ENCODE data around the gene TARS2.

Gene TARS2

DNA sequence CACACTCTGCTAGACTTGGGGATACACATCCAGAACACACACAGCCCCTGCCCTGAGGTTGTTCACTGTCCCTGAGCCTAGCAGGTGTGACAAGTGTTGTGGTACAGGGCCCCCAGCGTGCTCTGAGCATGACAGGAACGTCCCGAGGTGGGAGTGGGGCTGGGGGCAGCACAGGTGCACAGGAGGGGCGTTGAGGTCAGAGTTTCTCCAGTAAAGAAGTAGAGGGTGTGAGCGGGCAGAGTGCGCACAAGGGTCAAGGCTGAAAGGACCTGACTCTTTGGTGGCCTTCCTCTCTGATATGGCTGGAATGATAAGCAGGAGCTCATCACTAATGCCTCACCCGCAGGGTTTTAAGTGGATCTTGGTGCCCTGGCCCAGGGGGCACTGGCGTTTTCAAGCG lies 27.0 kb downstream of the TARS2 start:
- Histone ChIP-seq H3K4me3 (ENCODE audit: low read length) (no peak overlapping the region), H4K20me1 (ENCODE audit: insufficient read depth, low read length) (no peaks in the 10 kb centered on the region), H3K9me3 (replicated peaks; ENCODE audit: insufficient read depth, low read length) (no peaks in the 10 kb centered on the region), H2AFZ (ENCODE audit: low read length) (no peak overlapping the region), H3K27ac (ENCODE audit: low read length) (no peak overlapping the region), H3K9me2 (replicated peaks; ENCODE audit: insufficient read depth, low read length) (no peaks in the 10 kb centered on the region), H3K4me1 (ENCODE audit: low read length) (0 out of 2 replicates have a peak, but pooled peaks cover 6% of the 10 kb centered on the region), H3K9ac (ENCODE audit: low read length) (no peak overlapping the region), H3K4me2 (ENCODE audit: low read depth, low read length) (peak overlapping the region; percentile 96; the same call in 1 of the 2 replicates), H3F3A (ENCODE audit: insufficient read depth, low read length) (no peaks in the 10 kb centered on the region), H3K27me3 (replicated peaks; ENCODE audit: insufficient read depth, low read length) (no peaks in the 10 kb centered on the region), H3K36me3 (replicated peaks; ENCODE audit: insufficient read depth, low read length) (no peaks in the 10 kb centered on the region), H3K79me2 (ENCODE audit: low read length) (no peaks in the 10 kb centered on the region)
- TF ChIP-seq, protein P1, sequence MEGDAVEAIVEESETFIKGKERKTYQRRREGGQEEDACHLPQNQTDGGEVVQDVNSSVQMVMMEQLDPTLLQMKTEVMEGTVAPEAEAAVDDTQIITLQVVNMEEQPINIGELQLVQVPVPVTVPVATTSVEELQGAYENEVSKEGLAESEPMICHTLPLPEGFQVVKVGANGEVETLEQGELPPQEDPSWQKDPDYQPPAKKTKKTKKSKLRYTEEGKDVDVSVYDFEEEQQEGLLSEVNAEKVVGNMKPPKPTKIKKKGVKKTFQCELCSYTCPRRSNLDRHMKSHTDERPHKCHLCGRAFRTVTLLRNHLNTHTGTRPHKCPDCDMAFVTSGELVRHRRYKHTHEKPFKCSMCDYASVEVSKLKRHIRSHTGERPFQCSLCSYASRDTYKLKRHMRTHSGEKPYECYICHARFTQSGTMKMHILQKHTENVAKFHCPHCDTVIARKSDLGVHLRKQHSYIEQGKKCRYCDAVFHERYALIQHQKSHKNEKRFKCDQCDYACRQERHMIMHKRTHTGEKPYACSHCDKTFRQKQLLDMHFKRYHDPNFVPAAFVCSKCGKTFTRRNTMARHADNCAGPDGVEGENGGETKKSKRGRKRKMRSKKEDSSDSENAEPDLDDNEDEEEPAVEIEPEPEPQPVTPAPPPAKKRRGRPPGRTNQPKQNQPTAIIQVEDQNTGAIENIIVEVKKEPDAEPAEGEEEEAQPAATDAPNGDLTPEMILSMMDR (IDR thresholded peaks at IDR 0.05; ENCODE audit: low read length): no peak
- no peak for TF ChIP-seq EZH2phosphoT487 (IDR thresholded peaks at IDR 0.05; ENCODE audit: low read length)
- no peak for TF ChIP-seq EZH2 (optimal IDR thresholded peaks at IDR 0.05; ENCODE audit: low read depth, low read length)
- DNase-seq: no peak

DNA sequence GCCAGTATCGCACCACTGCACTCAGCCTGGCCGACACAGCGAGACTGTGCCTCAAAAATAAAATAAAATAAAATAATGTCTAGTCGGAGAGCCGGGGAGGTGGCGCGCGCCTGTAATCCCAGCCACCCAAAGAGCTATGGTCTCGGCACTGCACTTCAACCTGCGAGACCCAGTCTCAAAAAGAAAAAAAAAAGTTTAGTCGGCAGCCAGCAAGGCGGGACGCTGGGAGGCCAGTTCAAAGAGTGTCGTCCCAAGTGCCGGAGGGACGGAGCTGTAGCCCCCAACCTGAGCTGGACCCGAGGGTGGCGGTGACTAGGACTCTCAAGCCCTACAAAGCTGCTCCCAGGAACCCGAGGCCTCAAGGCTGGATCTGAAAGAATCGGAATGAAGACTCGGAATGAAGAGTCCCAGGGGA lies 27.7 kb downstream of the TARS2 start:
- peak overlapping the region; percentile 96 for H3K4me2 ChIP-seq (ENCODE audit: low read depth, low read length)
- no peak for DNase-seq
- no peaks in the 10 kb centered on the region for H3F3A ChIP-seq (ENCODE audit: insufficient read depth, low read length)
- TF ChIP-seq, protein P1 (IDR thresholded peaks at IDR 0.05; ENCODE audit: low read length): no peak
- no peak for TF ChIP-seq EZH2phosphoT487 (IDR thresholded peaks at IDR 0.05; ENCODE audit: low read length)
- TF ChIP-seq EZH2 (optimal IDR thresholded peaks at IDR 0.05; ENCODE audit: low read depth, low read length): no peak
- no peaks in the 10 kb centered on the region for H3K36me3 ChIP-seq (replicated peaks; ENCODE audit: insufficient read depth, low read length)
- H3K9ac ChIP-seq (ENCODE audit: low read length): peak overlapping the region; percentile 67
- H3K9me2 ChIP-seq (replicated peaks; ENCODE audit: insufficient read depth, low read length): no peaks in the 10 kb centered on the region
- peak overlapping the region; percentile 87 for H3K4me3 ChIP-seq (ENCODE audit: low read length)
- 0 out of 2 replicates have a peak, but pooled peaks cover 6% of the 10 kb centered on the region for H3K4me1 ChIP-seq (ENCODE audit: low read length)
- H3K27me3 ChIP-seq (replicated peaks; ENCODE audit: insufficient read depth, low read length): no peaks in the 10 kb centered on the region
- H2AFZ ChIP-seq (ENCODE audit: low read length): peak overlapping the region; percentile 100
- no peaks in the 10 kb centered on the region for H4K20me1 ChIP-seq (ENCODE audit: insufficient read depth, low read length)
- H3K27ac ChIP-seq (ENCODE audit: low read length): peak overlapping the region; percentile 18; the same call in 1 of the 2 replicates
- no peaks in the 10 kb centered on the region for H3K79me2 ChIP-seq (ENCODE audit: low read length)
- no peaks in the 10 kb centered on the region for H3K9me3 ChIP-seq (replicated peaks; ENCODE audit: insufficient read depth, low read length)

DNA sequence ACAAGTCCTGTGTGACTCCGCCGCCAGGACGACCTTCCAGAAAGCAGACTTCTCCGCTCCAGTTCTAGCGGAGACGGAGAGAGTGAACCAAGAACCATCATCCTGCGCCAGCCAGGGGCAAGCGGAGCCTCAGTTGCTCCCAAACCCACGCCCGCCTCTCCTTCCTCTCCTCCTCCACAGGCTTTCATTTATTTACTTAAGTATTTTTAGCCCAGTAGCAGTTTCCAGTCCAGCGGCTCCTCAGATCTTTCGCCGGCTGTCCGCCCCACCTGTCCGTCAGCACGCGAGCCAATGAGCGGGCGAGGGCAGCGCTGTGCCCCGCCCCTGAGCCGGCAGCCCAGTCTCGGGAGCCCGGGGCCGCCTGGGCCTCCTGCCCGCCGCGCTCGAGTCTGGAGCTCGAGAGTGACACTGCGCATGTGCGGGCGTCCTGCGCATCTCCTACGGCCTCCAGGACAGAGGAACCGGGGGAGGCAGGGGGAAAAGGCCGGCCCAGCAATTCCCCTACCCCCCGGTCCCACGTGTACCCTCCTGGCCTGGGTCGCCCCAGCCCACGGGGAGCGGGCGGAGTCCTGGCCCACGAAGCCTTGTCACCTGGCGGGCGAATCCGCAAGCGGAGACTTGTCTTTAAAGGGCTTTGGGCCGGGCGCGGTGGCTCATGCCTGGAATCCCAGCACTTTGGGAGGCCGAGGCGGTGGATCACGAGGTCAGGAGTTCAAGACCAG lies 28.3 kb downstream of the TARS2 start, which contains the start of gene FALEC:
TSS of gene FALEC (plus strand) at position 425 of the 722 bp plus-strand sequence.
- Histone ChIP-seq H3K27ac (ENCODE audit: low read length) (peak within 1 kb of the TSS; percentile 18; the same call in 1 of the 2 replicates), H3K9ac (ENCODE audit: low read length) (peak within 1 kb of the TSS; percentile 67), H3K4me3 (ENCODE audit: low read length) (peak within 1 kb of the TSS; percentile 87), H3K79me2 (ENCODE audit: low read length) (no peaks in the 10 kb centered on the region), H3K9me2 (replicated peaks; ENCODE audit: insufficient read depth, low read length) (no peaks in the 10 kb centered on the region), H3K4me2 (ENCODE audit: low read depth, low read length) (peak within 1 kb of the TSS; percentile 96), H3K4me1 (ENCODE audit: low read length) (0 out of 2 replicates have a peak, but pooled peaks cover 6% of the 10 kb centered on the region), H4K20me1 (ENCODE audit: insufficient read depth, low read length) (no peaks in the 10 kb centered on the region), H2AFZ (ENCODE audit: low read length) (peak within 1 kb of the TSS; percentile 100), H3K36me3 (replicated peaks; ENCODE audit: insufficient read depth, low read length) (no peaks in the 10 kb centered on the region), H3K9me3 (replicated peaks; ENCODE audit: insufficient read depth, low read length) (no peaks in the 10 kb centered on the region), H3F3A (ENCODE audit: insufficient read depth, low read length) (no peaks in the 10 kb centered on the region), H3K27me3 (replicated peaks; ENCODE audit: insufficient read depth, low read length) (no peaks in the 10 kb centered on the region)
- TF ChIP-seq EZH2phosphoT487 (IDR thresholded peaks at IDR 0.05; ENCODE audit: low read length) (no peak), EZH2 (optimal IDR thresholded peaks at IDR 0.05; ENCODE audit: low read depth, low read length) (no peak)
- TF ChIP-seq, protein P1 (IDR thresholded peaks at IDR 0.05; ENCODE audit: low read length): no peak
- DNase-seq: peak; percentile 99
